NCI-H1694 treated with DMSO at 0.1 percent for 48 hours (cell line): Measurements from ENCODE around the gene RASA2.
"Not testable (repeated sequence)": the region's sequence is repeated elsewhere in the genome, so short reads cannot be mapped to it uniquely, and the experiment has no call there.

Experiments
- DNase-seq: peaks from one replicate; lab custom pipeline; 2025; lab: John Stamatoyannopoulos, UW

Gene RASA2

GRCh38 chr3:141578202-141578973, 91.6 kb downstream of the RASA2 start:
- no peak for DNase-seq

GRCh38 chr3:141594357-141594756, 107.5 kb downstream of the RASA2 start:
- no peak for DNase-seq

GRCh38 chr3:141597931-141598330, 111.1 kb downstream of the RASA2 start:
- DNase-seq, result no peak

GRCh38 chr3:141600331-141600730, 113.5 kb downstream of the RASA2 start:
- no peak for DNase-seq

- DNase-seq, result no peak
These were observed 115.9 kb downstream of the RASA2 start for GRCh38 chr3:141602706-141603105.

- no peak for DNase-seq
These were observed 116.7 kb downstream of the RASA2 start for GRCh38 chr3:141603473-141604035.

GRCh38 chr3:141605883-141606282, 119.1 kb downstream of the RASA2 start:
- no peak for DNase-seq

GRCh38 chr3:141608438-141608837, 121.6 kb downstream of the RASA2 start:
- no peak for DNase-seq

GRCh38 chr3:141610939-141611338, 124.1 kb downstream of the RASA2 start:
- DNase-seq, result no peak

GRCh38 chr3:141618103-141618910, 131.5 kb downstream of the RASA2 start:
- DNase-seq, result no peak

GRCh38 chr3:141618938-141619337, 132.1 kb downstream of the RASA2 start:
- no peak for DNase-seq

GRCh38 chr3:141619450-141619849, 132.6 kb downstream of the RASA2 start:
- no peak for DNase-seq

- no peak for DNase-seq
These were observed 136.9 kb downstream of the RASA2 start for GRCh38 chr3:141623691-141624090.

GRCh38 chr3:141625506-141625905, 138.7 kb downstream of the RASA2 start:
- DNase-seq, result no peak

GRCh38 chr3:141628334-141628733, 141.5 kb downstream of the RASA2 start:
- not testable (repeated sequence) for DNase-seq

GRCh38 chr3:141628868-141629441, 142.1 kb downstream of the RASA2 start:
- not testable (repeated sequence) for DNase-seq

GRCh38 chr3:141629976-141630375, 143.1 kb downstream of the RASA2 start:
- no peak for DNase-seq

GRCh38 chr3:141632779-141633374, 146.1 kb downstream of the RASA2 start:
- DNase-seq, result no peak

- DNase-seq, result no peak
These were observed 155.4 kb downstream of the RASA2 start for GRCh38 chr3:141642215-141642614.

- DNase-seq, result no peak
These were observed 156.6 kb downstream of the RASA2 start for GRCh38 chr3:141643391-141643790.

- DNase-seq, result no peak
These were observed 157.0 kb downstream of the RASA2 start for GRCh38 chr3:141643796-141644195.

GRCh38 chr3:141644931-141645330, 158.1 kb downstream of the RASA2 start:
- peak; percentile 1 for DNase-seq
